ENCODE results near the gene MT1X. TPM values are rescaled to one million over a fixed set of nuclear protein-coding genes. Genes with fewer than 3 reads are reported as not detected.
"Not testable (repeated sequence)": the region's sequence is repeated elsewhere in the genome, so short reads cannot be mapped to it uniquely, and the experiment has no call there.

The MT1X gene
- total and polyA plus RNA-seq, 2 experiments from 2014 or later, result 39.8 to 127 TPM

DNA sequence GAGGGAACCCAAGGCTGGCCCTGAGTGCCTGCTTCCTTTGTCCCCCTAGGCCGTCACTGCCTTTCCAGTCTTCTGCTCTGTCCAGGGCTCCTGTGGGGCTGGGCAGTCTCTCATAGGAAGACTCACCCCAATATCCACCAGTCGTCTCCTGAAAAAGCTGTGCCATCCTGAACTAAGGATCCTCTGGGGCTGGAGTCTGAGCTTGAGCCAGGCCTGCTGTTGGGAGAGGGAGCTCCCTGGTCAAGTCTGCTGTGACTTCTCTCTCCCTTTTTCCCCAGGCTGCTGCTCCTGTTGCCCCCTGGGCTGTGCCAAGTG, 11.7 kb upstream of the MT1X start:
- Histone ChIP-seq H3K36me3 (replicated peaks; ENCODE audit: insufficient read depth, low read depth) (no peaks in the 10 kb centered on the region), H3K9me3 (ENCODE audit: low read depth) (no peaks in the 10 kb centered on the region), H3K4me1 (ENCODE audit: insufficient read depth) (no peaks in the 10 kb centered on the region), H3K27me3 (peaks cover 96% of the 10 kb centered on the region), H3K4me2 (no peak overlapping the region), H3K4me3 (no peak overlapping the region), H3K79me2 (no peaks in the 10 kb centered on the region), H2AFZ (no peak overlapping the region), H4K20me1 (ENCODE audit: insufficient read depth, poor library complexity, severe bottlenecking) (no peaks in the 10 kb centered on the region), H3K9me2 (replicated peaks; ENCODE audit: insufficient read depth) (no peaks in the 10 kb centered on the region), H3K27ac (no peak overlapping the region)
- TF ChIP-seq EZH2 (IDR thresholded peaks at IDR 0.05; ENCODE audit: borderline replicate concordance) (peak; percentile 38), EZH2phosphoT487 (IDR thresholded peaks at IDR 0.05; ENCODE audit: low read depth, severe bottlenecking, unreplicated experiment) (no peak)
- TF ChIP-seq, protein P1, sequence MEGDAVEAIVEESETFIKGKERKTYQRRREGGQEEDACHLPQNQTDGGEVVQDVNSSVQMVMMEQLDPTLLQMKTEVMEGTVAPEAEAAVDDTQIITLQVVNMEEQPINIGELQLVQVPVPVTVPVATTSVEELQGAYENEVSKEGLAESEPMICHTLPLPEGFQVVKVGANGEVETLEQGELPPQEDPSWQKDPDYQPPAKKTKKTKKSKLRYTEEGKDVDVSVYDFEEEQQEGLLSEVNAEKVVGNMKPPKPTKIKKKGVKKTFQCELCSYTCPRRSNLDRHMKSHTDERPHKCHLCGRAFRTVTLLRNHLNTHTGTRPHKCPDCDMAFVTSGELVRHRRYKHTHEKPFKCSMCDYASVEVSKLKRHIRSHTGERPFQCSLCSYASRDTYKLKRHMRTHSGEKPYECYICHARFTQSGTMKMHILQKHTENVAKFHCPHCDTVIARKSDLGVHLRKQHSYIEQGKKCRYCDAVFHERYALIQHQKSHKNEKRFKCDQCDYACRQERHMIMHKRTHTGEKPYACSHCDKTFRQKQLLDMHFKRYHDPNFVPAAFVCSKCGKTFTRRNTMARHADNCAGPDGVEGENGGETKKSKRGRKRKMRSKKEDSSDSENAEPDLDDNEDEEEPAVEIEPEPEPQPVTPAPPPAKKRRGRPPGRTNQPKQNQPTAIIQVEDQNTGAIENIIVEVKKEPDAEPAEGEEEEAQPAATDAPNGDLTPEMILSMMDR (IDR thresholded peaks at IDR 0.05; ENCODE audit: poor library complexity), result no peak
- no peak for DNase-seq (ENCODE audit: low spot score)
- WGBS (ENCODE audit: low lambda C conversion rate, missing lambda C conversion rate), result 58% methylated on average over 2 of the region's 2 CpGs

DNA sequence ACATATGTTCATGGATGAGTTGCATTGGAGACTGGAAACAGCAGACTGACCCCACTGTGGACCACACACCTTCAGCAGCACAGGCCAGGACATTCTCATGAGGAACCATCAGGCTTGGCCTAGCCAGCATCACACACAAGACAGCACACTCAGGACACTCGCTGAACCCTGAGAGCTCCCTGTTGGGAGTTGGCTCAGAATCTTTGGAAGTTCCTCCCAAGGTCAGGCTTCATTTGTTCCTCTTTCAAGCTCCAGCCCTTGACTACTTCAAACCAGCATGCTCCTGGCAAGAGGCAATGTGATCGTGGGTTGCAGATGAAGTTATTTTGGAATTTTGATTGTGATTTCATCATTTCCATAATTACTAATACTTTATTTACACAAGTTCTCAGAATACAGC, 10.6 kb upstream of the MT1X start:
- not testable (repeated sequence) for H3K36me3 ChIP-seq (replicated peaks; ENCODE audit: insufficient read depth, low read depth); H4K20me1 ChIP-seq (ENCODE audit: insufficient read depth, poor library complexity, severe bottlenecking); H3K4me3 ChIP-seq; H2AFZ ChIP-seq; H3K79me2 ChIP-seq; DNase-seq (ENCODE audit: low spot score); H3K9me3 ChIP-seq (ENCODE audit: low read depth); H3K4me1 ChIP-seq (ENCODE audit: insufficient read depth); H3K27ac ChIP-seq; H3K9me2 ChIP-seq (replicated peaks; ENCODE audit: insufficient read depth); H3K4me2 ChIP-seq
- peaks cover 96% of the 10 kb centered on the region for H3K27me3 ChIP-seq
- 78% methylated on average over 2 of the region's 2 CpGs for WGBS (ENCODE audit: low lambda C conversion rate, missing lambda C conversion rate)

DNA sequence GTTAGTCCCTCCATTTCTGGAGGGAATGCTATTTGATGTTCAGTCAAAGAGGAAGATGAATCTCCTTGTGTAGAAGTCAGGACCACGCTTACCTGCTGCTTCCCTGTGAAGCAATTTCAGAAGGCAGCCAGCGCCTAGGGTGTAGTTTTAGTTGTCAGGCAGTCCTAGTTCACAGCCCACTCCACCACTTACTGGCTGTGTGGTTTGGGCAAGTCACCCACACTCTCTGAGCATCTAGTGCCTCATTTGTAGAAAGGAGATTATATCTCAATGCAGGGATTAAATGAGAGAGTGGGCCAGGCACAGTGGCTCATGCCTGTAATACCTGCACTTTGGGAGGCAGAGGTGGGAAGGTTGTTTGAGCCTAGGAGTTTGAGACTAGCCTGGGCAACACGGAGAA, 10.1 kb upstream of the MT1X start:
- H3K4me3 ChIP-seq; H3K9me3 ChIP-seq (ENCODE audit: low read depth); H3K9me2 ChIP-seq (replicated peaks; ENCODE audit: insufficient read depth); H3K27ac ChIP-seq; H4K20me1 ChIP-seq (ENCODE audit: insufficient read depth, poor library complexity, severe bottlenecking); H3K4me1 ChIP-seq (ENCODE audit: insufficient read depth); H3K4me2 ChIP-seq; DNase-seq (ENCODE audit: low spot score); H2AFZ ChIP-seq; H3K36me3 ChIP-seq (replicated peaks; ENCODE audit: insufficient read depth, low read depth); H3K79me2 ChIP-seq: not testable (repeated sequence)
- WGBS (ENCODE audit: low lambda C conversion rate, missing lambda C conversion rate), result 88% methylated on average over 3 of the region's 3 CpGs
- peaks cover 96% of the 10 kb centered on the region for H3K27me3 ChIP-seq

DNA sequence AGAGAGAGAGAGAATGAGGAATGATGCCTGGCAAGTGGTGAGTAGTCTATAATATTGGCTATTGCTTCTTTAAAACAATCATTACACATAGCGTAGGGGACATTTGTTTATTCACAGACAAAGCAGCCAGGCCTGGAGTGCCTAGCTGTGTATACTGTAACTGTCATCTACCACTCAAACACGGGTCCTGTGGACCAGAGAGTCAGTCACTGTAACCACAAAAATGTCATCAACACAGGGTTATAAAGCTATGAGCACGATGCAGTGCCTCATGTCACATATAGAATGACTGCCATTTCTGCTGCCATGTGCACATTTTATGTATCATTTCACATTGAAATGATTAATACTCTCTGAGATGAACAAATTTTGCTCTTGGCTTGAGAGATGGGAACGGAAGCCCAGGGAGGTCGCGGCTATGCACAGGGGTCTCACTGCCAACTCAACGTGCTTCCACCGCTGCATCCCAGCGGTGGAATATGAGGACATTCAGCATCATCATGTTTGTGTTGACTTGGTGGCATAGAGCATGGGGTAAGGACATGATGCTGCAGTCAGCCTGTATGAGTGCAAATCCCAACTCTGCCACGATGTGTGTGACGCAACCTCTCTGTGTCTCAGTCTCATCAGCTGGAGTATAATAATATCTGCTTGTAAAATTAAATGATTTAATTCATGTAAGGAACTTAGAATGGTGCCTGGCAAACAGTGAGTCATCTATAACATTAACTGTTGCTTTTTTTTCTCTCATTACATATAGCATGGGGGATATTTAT, 9.3 kb upstream of the MT1X start:
- H3K9me3 ChIP-seq (ENCODE audit: low read depth), result no peaks in the 10 kb centered on the region
- H4K20me1 ChIP-seq (ENCODE audit: insufficient read depth, poor library complexity, severe bottlenecking), result no peaks in the 10 kb centered on the region
- no peaks in the 10 kb centered on the region for H3K79me2 ChIP-seq
- H3K27ac ChIP-seq, result no peak overlapping the region
- DNase-seq (ENCODE audit: low spot score), result no peak
- no peaks in the 10 kb centered on the region for H3K4me1 ChIP-seq (ENCODE audit: insufficient read depth)
- H3K4me3 ChIP-seq, result no peak overlapping the region
- H2AFZ ChIP-seq, result no peak overlapping the region
- no peaks in the 10 kb centered on the region for H3K9me2 ChIP-seq (replicated peaks; ENCODE audit: insufficient read depth)
- no peak overlapping the region for H3K4me2 ChIP-seq
- TF ChIP-seq, protein P1 (IDR thresholded peaks at IDR 0.05; ENCODE audit: poor library complexity), result no peak
- TF ChIP-seq EZH2phosphoT487 (IDR thresholded peaks at IDR 0.05; ENCODE audit: low read depth, severe bottlenecking, unreplicated experiment), result no peak
- WGBS (ENCODE audit: low lambda C conversion rate, missing lambda C conversion rate), result 86% methylated on average over 11 of the region's 11 CpGs
- no peaks in the 10 kb centered on the region for H3K36me3 ChIP-seq (replicated peaks; ENCODE audit: insufficient read depth, low read depth)
- H3K27me3 ChIP-seq, result peaks cover 96% of the 10 kb centered on the region

All from hepatocyte (in vitro differentiated cells).